Measurements from ENCODE around the gene FSCN2. TPM values are rescaled to one million over a fixed set of nuclear protein-coding genes. Genes with fewer than 3 reads are reported as not detected.

The FSCN2 gene
- total RNA-seq, 1 experiment from 2014 or later, result 1.2 TPM

DNA sequence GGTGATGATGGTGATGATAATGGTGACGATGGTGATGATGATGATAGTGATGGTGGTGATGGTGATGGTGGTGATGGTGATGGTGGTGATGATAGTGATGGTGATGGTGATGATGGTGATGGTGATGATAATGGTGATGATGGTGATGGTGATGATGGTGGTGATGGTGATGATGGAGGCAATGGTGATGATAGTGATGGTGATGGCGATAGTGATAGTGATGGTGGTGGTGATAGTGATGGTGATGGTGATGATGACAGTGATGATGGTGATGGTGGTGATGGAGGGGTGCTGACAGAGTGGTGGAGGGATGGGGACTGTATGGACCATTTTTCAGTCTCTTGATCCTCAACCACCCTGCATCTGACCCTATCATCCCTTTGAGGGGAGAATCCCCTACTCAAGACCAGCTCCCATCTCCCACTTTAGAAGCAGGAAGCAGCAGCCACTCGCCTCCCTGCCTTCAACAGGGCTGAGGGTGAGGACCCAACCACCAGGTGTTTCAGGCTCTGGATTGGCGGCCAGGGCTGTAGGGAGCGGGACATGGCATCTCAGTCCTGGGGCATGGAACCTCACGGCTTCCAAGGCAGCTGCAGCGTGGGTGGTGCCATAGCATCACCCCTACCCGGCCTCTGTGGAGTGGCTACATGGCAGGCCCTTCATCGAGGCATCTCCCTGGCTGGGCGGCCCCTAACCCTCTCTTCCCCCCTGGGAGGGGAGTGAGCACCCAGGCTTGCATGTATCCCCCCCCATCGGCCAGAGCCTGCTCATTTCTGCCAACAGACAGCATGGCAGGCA lies 4.5 kb downstream of the FSCN2 start:
- H3K4me3 ChIP-seq (ENCODE audit: low read depth in 2 of 2, low read length in 2 of 2), result no peak overlapping the region
- ATAC-seq, result peak; percentile 1; the same call in 1 of the 2 replicates
- TF ChIP-seq, protein P1, sequence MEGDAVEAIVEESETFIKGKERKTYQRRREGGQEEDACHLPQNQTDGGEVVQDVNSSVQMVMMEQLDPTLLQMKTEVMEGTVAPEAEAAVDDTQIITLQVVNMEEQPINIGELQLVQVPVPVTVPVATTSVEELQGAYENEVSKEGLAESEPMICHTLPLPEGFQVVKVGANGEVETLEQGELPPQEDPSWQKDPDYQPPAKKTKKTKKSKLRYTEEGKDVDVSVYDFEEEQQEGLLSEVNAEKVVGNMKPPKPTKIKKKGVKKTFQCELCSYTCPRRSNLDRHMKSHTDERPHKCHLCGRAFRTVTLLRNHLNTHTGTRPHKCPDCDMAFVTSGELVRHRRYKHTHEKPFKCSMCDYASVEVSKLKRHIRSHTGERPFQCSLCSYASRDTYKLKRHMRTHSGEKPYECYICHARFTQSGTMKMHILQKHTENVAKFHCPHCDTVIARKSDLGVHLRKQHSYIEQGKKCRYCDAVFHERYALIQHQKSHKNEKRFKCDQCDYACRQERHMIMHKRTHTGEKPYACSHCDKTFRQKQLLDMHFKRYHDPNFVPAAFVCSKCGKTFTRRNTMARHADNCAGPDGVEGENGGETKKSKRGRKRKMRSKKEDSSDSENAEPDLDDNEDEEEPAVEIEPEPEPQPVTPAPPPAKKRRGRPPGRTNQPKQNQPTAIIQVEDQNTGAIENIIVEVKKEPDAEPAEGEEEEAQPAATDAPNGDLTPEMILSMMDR (IDR thresholded peaks at IDR 0.05), result no peak
- TF ChIP-seq POLR2AphosphoS5 (IDR thresholded peaks at IDR 0.05; ENCODE audit: low read depth, low read length) (peak; percentile 79), TCF7L2 (IDR thresholded peaks at IDR 0.05; ENCODE audit: low read depth, low read length) (no peak), SIN3A (IDR thresholded peaks at IDR 0.05; ENCODE audit: borderline replicate concordance, insufficient read depth, low read depth, low read length) (peak; percentile 56)
- TF ChIP-seq, protein P2, sequence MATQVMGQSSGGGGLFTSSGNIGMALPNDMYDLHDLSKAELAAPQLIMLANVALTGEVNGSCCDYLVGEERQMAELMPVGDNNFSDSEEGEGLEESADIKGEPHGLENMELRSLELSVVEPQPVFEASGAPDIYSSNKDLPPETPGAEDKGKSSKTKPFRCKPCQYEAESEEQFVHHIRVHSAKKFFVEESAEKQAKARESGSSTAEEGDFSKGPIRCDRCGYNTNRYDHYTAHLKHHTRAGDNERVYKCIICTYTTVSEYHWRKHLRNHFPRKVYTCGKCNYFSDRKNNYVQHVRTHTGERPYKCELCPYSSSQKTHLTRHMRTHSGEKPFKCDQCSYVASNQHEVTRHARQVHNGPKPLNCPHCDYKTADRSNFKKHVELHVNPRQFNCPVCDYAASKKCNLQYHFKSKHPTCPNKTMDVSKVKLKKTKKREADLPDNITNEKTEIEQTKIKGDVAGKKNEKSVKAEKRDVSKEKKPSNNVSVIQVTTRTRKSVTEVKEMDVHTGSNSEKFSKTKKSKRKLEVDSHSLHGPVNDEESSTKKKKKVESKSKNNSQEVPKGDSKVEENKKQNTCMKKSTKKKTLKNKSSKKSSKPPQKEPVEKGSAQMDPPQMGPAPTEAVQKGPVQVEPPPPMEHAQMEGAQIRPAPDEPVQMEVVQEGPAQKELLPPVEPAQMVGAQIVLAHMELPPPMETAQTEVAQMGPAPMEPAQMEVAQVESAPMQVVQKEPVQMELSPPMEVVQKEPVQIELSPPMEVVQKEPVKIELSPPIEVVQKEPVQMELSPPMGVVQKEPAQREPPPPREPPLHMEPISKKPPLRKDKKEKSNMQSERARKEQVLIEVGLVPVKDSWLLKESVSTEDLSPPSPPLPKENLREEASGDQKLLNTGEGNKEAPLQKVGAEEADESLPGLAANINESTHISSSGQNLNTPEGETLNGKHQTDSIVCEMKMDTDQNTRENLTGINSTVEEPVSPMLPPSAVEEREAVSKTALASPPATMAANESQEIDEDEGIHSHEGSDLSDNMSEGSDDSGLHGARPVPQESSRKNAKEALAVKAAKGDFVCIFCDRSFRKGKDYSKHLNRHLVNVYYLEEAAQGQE (IDR thresholded peaks at IDR 0.05; ENCODE audit: insufficient read depth in 1 of 2, low read depth in 2 of 2, low read length in 1 of 2), result peak in 1 of 2 experiments; percentile 20; a peak in 1 of 4 replicates
- intact Hi-C loops (cut with micrococcal nuclease; ENCODE audit: unreplicated experiment) (no loop called here), in situ Hi-C loops (cut with HindIII; ENCODE audit: low pct_unique_long_range_greater_than_20kb, low sequenced_read_pairs) (no loop called here)
- H3K9me3 ChIP-seq (ENCODE audit: control insufficient read depth, insufficient read depth, low read depth, low read length), result no peaks in the 10 kb centered on the region
- BruUV-seq (replicated peaks), result no TSS peak
- CTCF ChIA-PET, result no interaction called here
- POLR2A ChIA-PET, result no interaction called here
- H3K27me3 ChIP-seq (ENCODE audit: control insufficient read depth, insufficient read depth, low read length), result no peaks in the 10 kb centered on the region
- H3K36me3 ChIP-seq (ENCODE audit: control insufficient read depth, insufficient read depth, low read length), result no peaks in the 10 kb centered on the region
- no peak for DNase-seq (ENCODE audit: low read depth, low spot score)
- peaks cover 16% of the 10 kb centered on the region for H3K4me1 ChIP-seq (ENCODE audit: control insufficient read depth, insufficient read depth, low read length)
- peak overlapping the region; percentile 75; the same call in 1 of the 2 replicates for H3K27ac ChIP-seq (ENCODE audit: low read length)

DNA sequence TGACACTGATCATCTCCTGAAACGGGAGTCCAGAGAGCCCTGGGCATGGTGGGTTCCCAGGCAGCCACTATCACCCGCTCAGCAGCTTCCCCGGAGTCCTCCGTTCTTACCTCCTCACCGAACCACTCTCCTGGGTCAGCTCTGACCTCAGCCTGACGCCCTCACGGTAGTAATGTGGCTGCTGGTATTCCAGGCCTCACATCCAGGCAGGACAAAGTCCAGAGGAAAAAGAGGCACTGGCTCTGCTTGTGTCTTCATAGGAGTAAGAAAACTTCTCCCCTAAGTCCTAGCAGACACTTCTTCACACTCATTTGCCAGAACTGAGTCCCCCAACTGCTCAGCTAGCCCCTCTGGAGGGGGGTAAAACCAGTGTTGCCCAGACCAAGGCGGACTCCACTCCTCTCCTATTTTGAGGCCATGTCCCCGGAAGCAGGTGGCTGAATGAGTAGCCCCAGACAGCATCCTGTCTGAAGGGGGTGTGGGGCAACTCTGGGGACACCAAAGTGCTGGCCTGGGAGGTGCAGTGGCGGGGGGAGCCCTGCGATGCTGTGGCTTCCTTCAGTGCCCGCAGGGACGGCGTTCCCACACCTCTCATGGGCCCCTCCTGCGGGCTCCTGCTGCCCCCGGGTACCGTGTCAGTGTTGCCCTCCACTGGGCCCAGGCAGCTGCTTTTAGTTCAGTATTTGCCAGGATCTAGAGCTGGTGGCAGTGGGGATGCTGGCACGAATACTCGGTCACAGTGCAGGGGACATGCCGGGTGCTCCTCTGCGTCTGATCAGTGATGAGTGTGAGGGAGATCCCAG lies 5.4 kb downstream of the FSCN2 start:
- ChIA-PET POLR2A (no interaction called here), CTCF (no interaction called here)
- peak; percentile 93 for TF ChIP-seq SIN3A (IDR thresholded peaks at IDR 0.05; ENCODE audit: borderline replicate concordance, insufficient read depth, low read depth, low read length)
- TF ChIP-seq, protein P2 (IDR thresholded peaks at IDR 0.05; ENCODE audit: insufficient read depth in 1 of 2, low read depth in 2 of 2, low read length in 1 of 2), result 0 out of 4 replicates have a peak, but pooled peaks of 1 of the 2 experiments have one; percentile 3
- no peak; the same call in 1 of the 2 replicates for TF ChIP-seq TCF7L2 (IDR thresholded peaks at IDR 0.05; ENCODE audit: low read depth, low read length)
- peak; percentile 29; the same call in 1 of the 2 replicates for TF ChIP-seq POLR2AphosphoS5 (IDR thresholded peaks at IDR 0.05; ENCODE audit: low read depth, low read length)
- TF ChIP-seq, protein P1 (IDR thresholded peaks at IDR 0.05), result no peak
- no TSS peak for BruUV-seq (replicated peaks)
- H3K9me3 ChIP-seq (ENCODE audit: control insufficient read depth, insufficient read depth, low read depth, low read length), result no peaks in the 10 kb centered on the region
- no peaks in the 10 kb centered on the region for H3K36me3 ChIP-seq (ENCODE audit: control insufficient read depth, insufficient read depth, low read length)
- no peaks in the 10 kb centered on the region for H3K27me3 ChIP-seq (ENCODE audit: control insufficient read depth, insufficient read depth, low read length)
- intact Hi-C loops (cut with micrococcal nuclease; ENCODE audit: unreplicated experiment) (no loop called here), in situ Hi-C loops (cut with HindIII; ENCODE audit: low pct_unique_long_range_greater_than_20kb, low sequenced_read_pairs) (no loop called here)
- peak overlapping the region; percentile 75 for H3K27ac ChIP-seq (ENCODE audit: low read length)
- DNase-seq (ENCODE audit: low read depth, low spot score), result no peak
- peaks cover 25% of the 10 kb centered on the region for H3K4me1 ChIP-seq (ENCODE audit: control insufficient read depth, insufficient read depth, low read length)
- H3K4me3 ChIP-seq (ENCODE audit: low read depth in 2 of 2, low read length in 2 of 2), result no peak overlapping the region
- ATAC-seq, result peak; percentile 0; the same call in 1 of the 2 replicates

Measured in Panc1 (cell line).